ENCODE results near the gene SIRPB2. TPM values are rescaled to one million over a fixed set of nuclear protein-coding genes. Genes with fewer than 3 reads are reported as not detected.

The SIRPB2 gene
- total and polyA plus RNA-seq, 2 of the 8 experiments (the other 6 are each of a cell fraction or from before 2014, with no cell fraction given) = 0.28 TPM; not detected in 1

DNA sequence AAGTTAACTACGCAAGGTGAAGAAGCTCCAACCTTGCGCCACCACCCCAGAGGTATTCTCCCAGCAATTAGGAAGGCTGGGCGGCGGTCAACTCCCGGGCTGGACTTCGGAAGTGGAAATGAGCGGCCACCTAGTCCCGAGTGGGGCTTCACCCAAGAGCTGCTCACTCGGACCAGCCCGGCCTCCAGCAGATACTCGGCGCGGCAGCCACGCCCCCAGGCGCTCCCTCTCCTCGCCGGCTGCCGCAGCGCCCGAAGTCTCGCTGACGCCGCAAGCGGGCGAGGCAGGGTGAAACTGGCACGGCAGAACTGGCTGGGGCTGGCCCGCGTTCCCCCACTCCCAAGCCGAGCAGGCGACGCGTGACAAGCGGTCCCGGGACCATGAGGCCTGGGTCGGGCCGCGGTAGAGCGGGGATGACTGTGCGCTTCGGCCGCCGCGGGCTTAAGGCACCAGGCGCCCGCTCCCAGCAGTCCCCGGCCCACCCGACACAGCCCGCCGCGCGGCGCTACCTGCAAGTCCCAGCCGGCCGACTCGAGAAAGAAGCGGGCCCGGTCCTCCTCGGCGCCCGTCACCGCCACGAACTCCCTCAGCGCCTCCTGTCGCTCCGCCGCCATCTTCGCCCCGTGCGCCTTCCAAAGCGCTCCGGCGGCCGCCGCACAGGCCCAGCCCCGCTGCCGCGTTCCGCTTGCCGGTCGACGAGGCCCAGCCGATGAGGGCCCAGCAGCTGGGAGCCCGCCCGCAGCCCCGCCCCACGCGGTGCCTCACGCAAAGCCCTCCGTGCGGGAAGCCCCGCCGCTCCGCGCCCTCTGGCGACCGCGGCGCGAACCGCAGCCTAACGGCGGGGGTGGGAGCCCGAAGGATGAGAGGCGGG is 24.8 kb downstream of the SIRPB2 start, which contains the start of gene NSFL1C (continued):
- TF ChIP-seq SIRT6 (IDR thresholded peaks at IDR 0.05; ENCODE audit: low read length) = no peak
- 0 out of 2 replicates have a peak, but pooled peaks have one; percentile 72 for TF ChIP-seq SP4 (IDR thresholded peaks at IDR 0.05; ENCODE audit: low read length)
- peak; percentile 38 for TF ChIP-seq NANOG (IDR thresholded peaks at IDR 0.05; ENCODE audit: insufficient read depth, low read depth, low read length, poor library complexity, severe bottlenecking)
- TF ChIP-seq RAD21 (IDR thresholded peaks at IDR 0.05 in 1 of 2, conservative IDR thresholded peaks at IDR 0.05 in 1 of 2; ENCODE audit: low read depth in 2 of 2, low read length in 2 of 2) = peak; percentile 34 to 55; a peak in 3 of 4 replicates
- TF ChIP-seq POLR2A (IDR thresholded peaks at IDR 0.05; ENCODE audit: control extremely low read depth in 1 of 2, low read depth in 2 of 2, low read length in 2 of 2) = peak; percentile 66 to 87
- peak; percentile 28; the same call in 1 of the 2 replicates for TF ChIP-seq CEBPB (IDR thresholded peaks at IDR 0.05; ENCODE audit: low read depth, low read length)
- TF ChIP-seq SIX5 (IDR thresholded peaks at IDR 0.05; ENCODE audit: low read depth, low read length) = peak; percentile 11; the same call in 1 of the 2 replicates
- peak; percentile 100 for TF ChIP-seq TAF1 (IDR thresholded peaks at IDR 0.05; ENCODE audit: low read depth, low read length)
- TF ChIP-seq RXRA (IDR thresholded peaks at IDR 0.05; ENCODE audit: insufficient read depth, low read depth, low read length) = no peak
- TF ChIP-seq ATF2 (IDR thresholded peaks at IDR 0.05; ENCODE audit: low read length) = no peak
- TF ChIP-seq SP2 (IDR thresholded peaks at IDR 0.05; ENCODE audit: low read length) = no peak
- peak; percentile 55 for TF ChIP-seq SRF (IDR thresholded peaks at IDR 0.05; ENCODE audit: low read depth, low read length)
- no peak for TF ChIP-seq ZNF274 (IDR thresholded peaks at IDR 0.05; ENCODE audit: borderline replicate concordance, extremely low read depth, low read length)
- TF ChIP-seq TAF7 (optimal IDR thresholded peaks at IDR 0.05; ENCODE audit: borderline replicate concordance, low read depth, low read length) = peak; percentile 96
- no peak for TF ChIP-seq SUZ12 (IDR thresholded peaks at IDR 0.05; ENCODE audit: low read length)
- TF ChIP-seq POLR2AphosphoS5 (IDR thresholded peaks at IDR 0.05; ENCODE audit: low read depth, low read length) = peak; percentile 69; the same call in 1 of the 2 replicates
- TF ChIP-seq, protein P1, sequence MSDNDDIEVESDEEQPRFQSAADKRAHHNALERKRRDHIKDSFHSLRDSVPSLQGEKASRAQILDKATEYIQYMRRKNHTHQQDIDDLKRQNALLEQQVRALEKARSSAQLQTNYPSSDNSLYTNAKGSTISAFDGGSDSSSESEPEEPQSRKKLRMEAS (IDR thresholded peaks at IDR 0.05) = peak; percentile 13; the same call in 1 of the 2 replicates
- peak; percentile 73; the same call in 1 of the 2 replicates for TF ChIP-seq EGR1 (IDR thresholded peaks at IDR 0.05; ENCODE audit: borderline replicate concordance, low read depth, low read length)
- TF ChIP-seq CTCF (IDR thresholded peaks at IDR 0.05; ENCODE audit: control extremely low read depth in 1 of 3, insufficient read depth in 1 of 3, low read depth in 1 of 3, low read length in 3 of 3) = peak; percentile 83 to 94 (median 92)

Data from H1 (cell line).